Testis (tissue), 3 donors: ENCODE results near the gene MYBPHL. TPM values are rescaled to one million over a fixed set of nuclear protein-coding genes. Genes with fewer than 3 reads are reported as not detected.

Experiments
- DNase-seq: peaks from one replicate; pipeline ENCODE4 v3.0.0-alpha.2; 2019
- H3K27ac ChIP-seq, 2 donors: fragments of 200-600 bp; sonication (generic); one replicate each; pipeline ENCODE4 v1.5.1; 2019
- H3K27me3 ChIP-seq: fragments of 200-600 bp; sonication (generic); one replicate; pipeline ENCODE4 v1.5.1; 2019
- H3K36me3 ChIP-seq: fragments of 200-600 bp; sonication (generic); one replicate; pipeline ENCODE4 v1.5.1; 2017; ENCODE audit warnings: low read depth; ENCODE audit errors: missing control alignments
- H3K4me1 ChIP-seq: fragments of 200-600 bp; sonication (generic); one replicate; pipeline ENCODE4 v1.5.1; 2019
- H3K4me3 ChIP-seq, 2 donors: fragments of 200-600 bp; sonication (generic); one replicate each; pipeline ENCODE4 v1.5.1; 2017 to 2019
- H3K9me3 ChIP-seq: fragments of 200-600 bp; sonication (generic); one replicate; pipeline ENCODE4 v1.5.1; 2017
- CTCF ChIP-seq, 3 experiments: fragments of 450-650 bp in 2 of 3; fragments of 200-600 bp in 1 of 3; sonication (generic) in 1 of 3; IDR thresholded peaks; one replicate each; pipeline ENCODE4 v1.5.1; 2016 to 2019; ENCODE audit warnings: antibody characterized with exemption in 3 of 3, mild to moderate bottlenecking in 2 of 3, moderate library complexity in 1 of 3
- POLR2A ChIP-seq: fragments of 450-650 bp; IDR thresholded peaks from one replicate; pipeline ENCODE4 v1.6.1; 2017; ENCODE audit warnings: antibody characterized with exemption, mild to moderate bottlenecking, moderate library complexity
- WGBS, 2 donors: methylation state at CpG; one replicate each; pipeline ENCODE4 v1.1.5; 2018; 5-methylcytosine and 5-hydroxymethylcytosine counted together
- intact Hi-C: fragments of 100-400 bp; cut with DNase I; formaldehyde crosslinking; loops from one replicate; pipeline ENCODE4 v1.15.1; 2023; ENCODE audit warnings: low total_unique reads
- polyA plus RNA-seq: library from polyadenylated mRNA; stranded (reverse); fragments of 350-450 nt; fragmentation: Illumina TruSeq; extraction: RNeasy Lipid Tissue Mini Kit (QIAGEN cat#74804); gene quantifications from one replicate; pipeline ENCODE4 v1.2.3, GENCODE V29; 2014; ENCODE audit warnings: low read depth, low replicate concordance; ENCODE audit not compliant: insufficient read depth
- total RNA-seq, 2 donors: library from RNA; depleted of rRNA; stranded (reverse); fragments of >200 nt; gene quantifications; one replicate each; pipeline ENCODE4 v1.2.3, GENCODE V29; 2016

MYBPHL gene
- total and polyA plus RNA-seq, 3 donors from 2014 or later: 0.99 to 1.5 TPM; not detected in 1

GRCh38 chr1:109263234-109263596, 43.6 kb downstream of the MYBPHL start:
- no peak for DNase-seq
- H3K27me3 ChIP-seq: no peaks in the 10 kb centered on the region
- no peak overlapping the region for H3K4me3 ChIP-seq
- H3K36me3 ChIP-seq: no peaks in the 10 kb centered on the region
- intact Hi-C loops: loop anchor here (5.0 kb wide), 1 partner anchor 139 kb away; no protein-coding TSS in a partner anchor
- WGBS, 2 donors: 97% methylated on average over 9 of the region's 12 CpGs; no CpG with 5 or more reads in 1 of the 2 donors
- H3K9me3 ChIP-seq: no peaks in the 10 kb centered on the region
- no peak overlapping the region for H3K27ac ChIP-seq
- TF ChIP-seq POLR2A (no peak), CTCF (IDR thresholded peaks at IDR 0.05) (no peak)
- peaks cover 16% of the 10 kb centered on the region for H3K4me1 ChIP-seq

- WGBS, 2 donors: 85 to 88% methylated on average over 19 to 20 of the region's 22 CpGs
- Histone ChIP-seq H3K4me1 (peaks cover 16% of the 10 kb centered on the region), H3K4me3 (no peak overlapping the region), H3K27ac (no peak overlapping the region), H3K27me3 (no peaks in the 10 kb centered on the region), H3K36me3 (no peaks in the 10 kb centered on the region), H3K9me3 (no peaks in the 10 kb centered on the region)
- no peak for DNase-seq
- intact Hi-C loops: loop anchor here (5.0 kb wide), 1 partner anchor 140 kb away; no protein-coding TSS in a partner anchor
- TF ChIP-seq CTCF (IDR thresholded peaks at IDR 0.05) (no peak), POLR2A (no peak)
Measured at GRCh38 chr1:109262231-109263055, 44.4 kb downstream of the MYBPHL start.

GRCh38 chr1:109261578-109261977, 45.2 kb downstream of the MYBPHL start:
- intact Hi-C loops: loop anchor here (5.0 kb wide), 1 partner anchor 141 kb away; no protein-coding TSS in a partner anchor
- TF ChIP-seq CTCF (IDR thresholded peaks at IDR 0.05) (no peak), POLR2A (no peak)
- H3K4me3 ChIP-seq: no peak overlapping the region
- WGBS, 2 donors: 85 to 87% methylated on average over 6 of the region's 6 CpGs
- no peaks in the 10 kb centered on the region for H3K36me3 ChIP-seq
- no peaks in the 10 kb centered on the region for H3K9me3 ChIP-seq
- H3K27me3 ChIP-seq: no peaks in the 10 kb centered on the region
- peaks cover 16% of the 10 kb centered on the region for H3K4me1 ChIP-seq
- no peak overlapping the region for H3K27ac ChIP-seq
- DNase-seq: no peak

- 95 to 100% methylated on average over 4 to 16 of the region's 16 CpGs for WGBS, 2 donors
- no peaks in the 10 kb centered on the region for H3K36me3 ChIP-seq
- no peak for TF ChIP-seq CTCF (IDR thresholded peaks at IDR 0.05)
- TF ChIP-seq POLR2A: no peak
- H3K27me3 ChIP-seq: no peaks in the 10 kb centered on the region
- no peaks in the 10 kb centered on the region for H3K9me3 ChIP-seq
- DNase-seq: no peak
- H3K27ac ChIP-seq: no peak overlapping the region
- no peak overlapping the region for H3K4me3 ChIP-seq
- intact Hi-C loops: loop anchor here (5.0 kb wide), 1 partner anchor 141 kb away; no protein-coding TSS in a partner anchor
- H3K4me1 ChIP-seq: peaks cover 18% of the 10 kb centered on the region
Measured at GRCh38 chr1:109261006-109261405, 45.8 kb downstream of the MYBPHL start.
